Progenitor cell of endocrine pancreas (in vitro differentiated cells): Measurements from ENCODE around the gene TTC24. TPM values are rescaled to one million over a fixed set of nuclear protein-coding genes. Genes with fewer than 3 reads are reported as not detected.

Source experiments
- DNase-seq: peaks from one replicate; pipeline ENCODE4 v3.0.0; 2021; ENCODE audit warnings: low spot score; ENCODE audit not compliant: unreplicated experiment
- H3K27ac Mint-ChIP-seq: 2 replicates; pipeline ENCODE4 v1.8.0; 2021; ENCODE audit warnings: mild to moderate bottlenecking, moderate library complexity, mixed read lengths
- H3K27me3 Mint-ChIP-seq: 2 replicates; pipeline ENCODE4 v1.8.0; 2021; ENCODE audit warnings: mixed read lengths
- H3K36me3 Mint-ChIP-seq: 2 replicates; pipeline ENCODE4 v1.8.0; 2022; ENCODE audit warnings: mixed read lengths; ENCODE audit not compliant: insufficient read depth
- H3K4me1 Mint-ChIP-seq: 2 replicates; pipeline ENCODE4 v1.8.0; 2021; ENCODE audit warnings: low read depth, mixed read lengths
- H3K4me3 Mint-ChIP-seq: 2 replicates; pipeline ENCODE4 v1.8.0; 2021; ENCODE audit warnings: low read depth, mild to moderate bottlenecking, moderate library complexity, mixed read lengths
- H3K9me3 Mint-ChIP-seq: 2 replicates; pipeline ENCODE4 v1.8.0; 2021; ENCODE audit warnings: low read depth, mixed read lengths
- CTCF ChIP-seq: fragments of 200-600 bp; sonication (generic); IDR thresholded peaks from one replicate; pipeline ENCODE4 v1.5.0; 2021; ENCODE audit warnings: antibody characterized with exemption, mild to moderate bottlenecking; ENCODE audit not compliant: unreplicated experiment
- total RNA-seq: library from RNA; stranded (reverse); gene quantifications from 2 replicates; pipeline ENCODE4 v1.2.1, GENCODE V29; 2021

The TTC24 gene
- total RNA-seq, 1 donor from 2014 or later, result not detected

GRCh38 chr1:156595016-156595415, 15.5 kb downstream of the TTC24 start:
- no peak for DNase-seq
- TF ChIP-seq CTCF, result no peak
- Mint-ChIP-seq H3K27me3 (no peaks in the 10 kb centered on the region), H3K27ac (peak overlapping the region; percentile 15), H3K4me3 (no peak overlapping the region), H3K9me3 (no peaks in the 10 kb centered on the region), H3K4me1 (peaks cover 4% of the 10 kb centered on the region), H3K36me3 (peaks cover 13% of the 10 kb centered on the region)

GRCh38 chr1:156596426-156596825, 16.9 kb downstream of the TTC24 start:
- no peak for DNase-seq
- Mint-ChIP-seq H3K36me3 (peaks cover 13% of the 10 kb centered on the region), H3K4me1 (peaks cover 7% of the 10 kb centered on the region), H3K27me3 (no peaks in the 10 kb centered on the region), H3K4me3 (no peak overlapping the region), H3K9me3 (no peaks in the 10 kb centered on the region), H3K27ac (no peak overlapping the region)
- TF ChIP-seq CTCF, result no peak

GRCh38 chr1:156598125-156598524, 18.6 kb downstream of the TTC24 start:
- TF ChIP-seq CTCF, result no peak
- Mint-ChIP-seq H3K4me1 (peaks cover 7% of the 10 kb centered on the region), H3K4me3 (no peak overlapping the region), H3K27me3 (no peaks in the 10 kb centered on the region), H3K27ac (no peak overlapping the region), H3K9me3 (no peaks in the 10 kb centered on the region), H3K36me3 (peaks cover 13% of the 10 kb centered on the region)
- no peak for DNase-seq

- Mint-ChIP-seq H3K9me3 (no peaks in the 10 kb centered on the region), H3K4me1 (peaks cover 7% of the 10 kb centered on the region), H3K27ac (no peak overlapping the region), H3K4me3 (no peak overlapping the region), H3K27me3 (no peaks in the 10 kb centered on the region), H3K36me3 (peaks cover 13% of the 10 kb centered on the region)
- TF ChIP-seq CTCF, result no peak
- no peak for DNase-seq
Observed at GRCh38 chr1:156598731-156599432, 19.4 kb downstream of the TTC24 start.

GRCh38 chr1:156599811-156600210, 20.3 kb downstream of the TTC24 start:
- Mint-ChIP-seq H3K4me3 (peak overlapping the region; percentile 89), H3K27ac (no peak overlapping the region), H3K36me3 (peaks cover 13% of the 10 kb centered on the region), H3K27me3 (no peaks in the 10 kb centered on the region), H3K9me3 (no peaks in the 10 kb centered on the region), H3K4me1 (peaks cover 7% of the 10 kb centered on the region)
- TF ChIP-seq CTCF, result no peak
- no peak for DNase-seq
